PC-9 (cell line): ENCODE measurements around the gene ABTB1. TPM values are rescaled to one million over a fixed set of nuclear protein-coding genes. Genes with fewer than 3 reads are reported as not detected.

Experiments
- BruUV-seq: library from RNA; stranded (reverse); fragments of 400-500 nt; replicated peaks from 2 replicates; lab custom pipeline; 2021; lab: Mats Ljungman, UMichigan
- CTCF ChIA-PET: fragments of 300-600 bp; sonication (Branson Sonifier 250); formaldehyde crosslinking; loops from one replicate; lab custom pipeline; 2022; ENCODE audit warnings: antibody characterized with exemption; lab: Charles Lee
- POLR2A ChIA-PET: fragments of 300-600 bp; sonication (Branson Sonifier 250); formaldehyde crosslinking; loops from one replicate; lab custom pipeline; 2022; ENCODE audit warnings: antibody characterized with exemption; ENCODE audit not compliant: unreplicated experiment; lab: Charles Lee
- DNase-seq, 2 experiments: peaks; one replicate each; pipeline versions ENCODE4 v3.0.0 to v3.0.0-alpha.2; 2015 to 2022; ENCODE audit warnings: mixed read lengths in 1 of 2
- H2AFZ ChIP-seq: fragments of 200-600 bp; sonication (generic); 2 replicates; pipeline ENCODE4 v1.8.1; 2017; ENCODE audit warnings: antibody characterized with exemption
- H3F3A ChIP-seq: fragments of 200-600 bp; sonication (generic); 2 replicates; pipeline ENCODE4 v1.8.1; 2017; ENCODE audit warnings: antibody characterized with exemption, mild to moderate bottlenecking, low read depth; ENCODE audit not compliant: insufficient read depth
- H3K27ac ChIP-seq: fragments of 200-600 bp; sonication (generic); 2 replicates; pipeline ENCODE4 v1.6.1; 2016; ENCODE audit warnings: mixed run types
- H3K27me3 ChIP-seq: fragments of 200-600 bp; sonication (generic); 2 replicates; pipeline ENCODE4 v1.6.1; 2016; ENCODE audit warnings: low read depth, mixed run types; ENCODE audit not compliant: insufficient read depth
- H3K36me3 ChIP-seq: fragments of 200-600 bp; sonication (generic); 2 replicates; pipeline ENCODE4 v1.6.1; 2016; ENCODE audit warnings: low read depth, mixed run types
- H3K4me1 ChIP-seq: fragments of 200-600 bp; sonication (generic); replicated peaks from 2 replicates; pipeline ENCODE4 v1.6.1; 2016; ENCODE audit warnings: mixed run types; ENCODE audit not compliant: insufficient read depth
- H3K4me2 ChIP-seq: fragments of 200-600 bp; sonication (generic); 2 replicates; pipeline ENCODE4 v1.6.1; 2017; ENCODE audit warnings: mixed run types
- H3K4me3 ChIP-seq: fragments of 200-600 bp; sonication (generic); 2 replicates; pipeline ENCODE4 v1.6.1; 2016; ENCODE audit warnings: mixed run types
- H3K79me2 ChIP-seq: fragments of 200-600 bp; sonication (generic); 2 replicates; pipeline ENCODE4 v1.6.1; 2017; ENCODE audit warnings: low read depth, mixed run types
- H3K9me2 ChIP-seq: fragments of 200-600 bp; sonication (generic); 2 replicates; pipeline ENCODE4 v1.8.1; 2017; ENCODE audit warnings: mild to moderate bottlenecking; ENCODE audit not compliant: insufficient read depth
- H3K9me3 ChIP-seq: fragments of 200-600 bp; sonication (generic); 2 replicates; pipeline ENCODE4 v1.8.1; 2016; ENCODE audit warnings: low read depth; ENCODE audit not compliant: insufficient read depth
- H4K20me1 ChIP-seq: fragments of 200-600 bp; sonication (generic); 2 replicates; pipeline ENCODE4 v1.8.1; 2017; ENCODE audit not compliant: insufficient read depth
- EZH2 ChIP-seq: fragments of 200-600 bp; sonication (generic); IDR thresholded peaks from 2 replicates; pipeline ENCODE4 v1.8.0; 2017; ENCODE audit warnings: antibody characterized with exemption, low read depth
- intact Hi-C: fragments of 100-400 bp; cut with micrococcal nuclease; formaldehyde crosslinking; loops from one replicate; pipeline ENCODE4 v1.10.0; 2022; ENCODE audit not compliant: unreplicated experiment
- total RNA-seq: library from RNA; stranded (reverse); gene quantifications from 2 replicates; pipeline ENCODE4 v1.2.3, GENCODE V29; 2021
- TF ChIP-seq, protein P1 (sequence below): fragments of 200-600 bp; sonication (generic); conservative IDR thresholded peaks from 2 replicates; pipeline ENCODE4 v1.6.1; 2017; ENCODE audit warnings: mixed run types, antibody characterized with exemption, mild to moderate bottlenecking, moderate library complexity

Gene ABTB1
- total RNA-seq, 1 experiment from 2014 or later, result 39.1 TPM

DNA sequence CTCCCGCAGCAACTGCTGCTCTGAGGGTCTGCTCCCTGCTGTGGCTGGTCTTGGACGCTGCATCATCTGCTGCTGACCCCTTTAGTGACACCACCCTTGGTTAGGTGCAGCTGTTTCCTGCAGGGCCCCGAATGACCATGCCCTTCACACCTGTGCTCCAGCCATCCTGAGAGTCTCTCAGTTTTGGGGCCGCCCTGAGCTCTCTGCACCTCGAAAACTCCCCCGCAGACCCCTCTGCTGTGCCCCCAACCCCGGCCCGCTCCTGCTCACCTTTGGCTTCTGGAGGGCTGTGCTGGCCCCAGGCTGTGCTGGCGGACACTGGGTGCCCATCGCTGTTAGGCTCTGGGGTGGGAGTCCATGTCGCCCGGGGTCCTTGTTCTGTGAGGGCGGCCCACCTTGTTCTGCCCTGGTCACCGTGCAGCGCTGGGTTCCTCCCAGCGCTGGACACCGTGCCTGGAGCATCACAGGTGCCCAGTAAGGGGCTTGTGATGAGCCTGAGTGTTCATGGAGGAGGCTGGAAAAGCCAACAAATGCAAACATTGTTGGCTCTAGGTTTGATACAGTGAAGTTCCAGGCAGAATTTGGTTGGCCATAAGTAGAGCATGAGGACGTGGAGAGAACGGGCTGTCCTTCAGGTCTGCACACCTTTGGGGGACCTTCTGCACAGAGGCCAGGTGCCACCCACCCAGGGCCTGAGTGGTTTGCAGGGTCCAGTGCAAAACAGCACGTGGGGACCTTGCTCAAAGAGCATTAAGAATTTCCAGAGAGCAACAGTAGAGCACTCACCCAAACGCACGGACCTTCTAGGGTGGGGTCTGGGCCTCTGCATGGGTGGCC, 12.3 kb downstream of the ABTB1 start:
- Histone ChIP-seq H3K4me1 (peaks cover 10% of the 10 kb centered on the region), H3K27ac (no peak overlapping the region), H3K4me2 (no peak overlapping the region), H3K9me2 (no peaks in the 10 kb centered on the region), H2AFZ (no peak overlapping the region), H3K27me3 (no peaks in the 10 kb centered on the region), H4K20me1 (no peaks in the 10 kb centered on the region), H3F3A (peaks cover 14% of the 10 kb centered on the region), H3K79me2 (no peaks in the 10 kb centered on the region), H3K36me3 (no peaks in the 10 kb centered on the region), H3K4me3 (no peak overlapping the region), H3K9me3 (no peaks in the 10 kb centered on the region)
- no peak for DNase-seq
- TF ChIP-seq, protein P1, sequence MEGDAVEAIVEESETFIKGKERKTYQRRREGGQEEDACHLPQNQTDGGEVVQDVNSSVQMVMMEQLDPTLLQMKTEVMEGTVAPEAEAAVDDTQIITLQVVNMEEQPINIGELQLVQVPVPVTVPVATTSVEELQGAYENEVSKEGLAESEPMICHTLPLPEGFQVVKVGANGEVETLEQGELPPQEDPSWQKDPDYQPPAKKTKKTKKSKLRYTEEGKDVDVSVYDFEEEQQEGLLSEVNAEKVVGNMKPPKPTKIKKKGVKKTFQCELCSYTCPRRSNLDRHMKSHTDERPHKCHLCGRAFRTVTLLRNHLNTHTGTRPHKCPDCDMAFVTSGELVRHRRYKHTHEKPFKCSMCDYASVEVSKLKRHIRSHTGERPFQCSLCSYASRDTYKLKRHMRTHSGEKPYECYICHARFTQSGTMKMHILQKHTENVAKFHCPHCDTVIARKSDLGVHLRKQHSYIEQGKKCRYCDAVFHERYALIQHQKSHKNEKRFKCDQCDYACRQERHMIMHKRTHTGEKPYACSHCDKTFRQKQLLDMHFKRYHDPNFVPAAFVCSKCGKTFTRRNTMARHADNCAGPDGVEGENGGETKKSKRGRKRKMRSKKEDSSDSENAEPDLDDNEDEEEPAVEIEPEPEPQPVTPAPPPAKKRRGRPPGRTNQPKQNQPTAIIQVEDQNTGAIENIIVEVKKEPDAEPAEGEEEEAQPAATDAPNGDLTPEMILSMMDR, result no peak
- no peak for TF ChIP-seq EZH2
- no TSS peak for BruUV-seq
- intact Hi-C loops, result no loop called here
- POLR2A ChIA-PET, result no interaction called here
- CTCF ChIA-PET, result no interaction called here

DNA sequence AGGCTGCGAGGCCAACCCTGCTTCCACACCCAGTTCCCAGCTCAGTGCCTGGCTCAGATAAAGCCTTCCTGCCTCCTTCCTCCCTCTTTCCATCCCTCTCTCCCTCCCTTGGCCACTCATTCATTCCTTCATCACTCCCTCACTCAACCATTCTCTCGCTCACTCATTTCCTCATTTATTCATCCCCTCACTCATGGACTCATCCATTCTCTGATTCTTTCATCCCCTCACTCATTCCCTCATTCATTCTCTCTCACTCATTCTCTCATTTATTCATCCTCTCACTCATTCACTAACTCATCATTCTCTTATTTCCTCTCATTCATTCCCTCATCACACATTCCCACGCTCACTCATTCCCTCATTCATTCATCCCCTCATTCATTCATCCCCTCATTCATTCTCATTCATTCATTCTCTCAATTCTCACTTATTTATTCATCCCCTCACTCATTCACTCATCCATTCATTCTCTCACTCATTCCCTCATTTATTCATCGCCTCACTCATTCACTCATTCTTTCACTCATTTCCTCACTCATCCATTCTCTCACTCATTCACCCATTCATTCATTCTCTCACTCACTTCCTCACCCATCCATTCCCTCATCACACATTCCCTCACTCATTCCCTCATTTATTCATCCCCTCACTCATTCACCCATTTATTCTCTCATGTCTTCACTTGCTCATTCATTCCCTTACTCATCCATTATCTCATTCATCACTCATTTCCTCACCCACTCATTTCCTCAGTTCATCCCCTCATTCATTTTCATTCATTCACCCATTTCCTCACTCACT, 13.2 kb downstream of the ABTB1 start:
- Histone ChIP-seq H3K9me2 (no peaks in the 10 kb centered on the region), H3F3A (peaks cover 21% of the 10 kb centered on the region), H4K20me1 (no peaks in the 10 kb centered on the region), H2AFZ (no peak overlapping the region), H3K79me2 (no peaks in the 10 kb centered on the region), H3K4me3 (no peak overlapping the region), H3K27ac (no peak overlapping the region), H3K36me3 (no peaks in the 10 kb centered on the region), H3K4me2 (no peak overlapping the region), H3K27me3 (no peaks in the 10 kb centered on the region), H3K9me3 (no peaks in the 10 kb centered on the region), H3K4me1 (peaks cover 18% of the 10 kb centered on the region)
- DNase-seq, result no peak
- CTCF ChIA-PET, result no interaction called here
- intact Hi-C loops, result no loop called here
- no peak for TF ChIP-seq EZH2
- TF ChIP-seq, protein P1, result no peak
- BruUV-seq, result no TSS peak
- POLR2A ChIA-PET, result no interaction called here

DNA sequence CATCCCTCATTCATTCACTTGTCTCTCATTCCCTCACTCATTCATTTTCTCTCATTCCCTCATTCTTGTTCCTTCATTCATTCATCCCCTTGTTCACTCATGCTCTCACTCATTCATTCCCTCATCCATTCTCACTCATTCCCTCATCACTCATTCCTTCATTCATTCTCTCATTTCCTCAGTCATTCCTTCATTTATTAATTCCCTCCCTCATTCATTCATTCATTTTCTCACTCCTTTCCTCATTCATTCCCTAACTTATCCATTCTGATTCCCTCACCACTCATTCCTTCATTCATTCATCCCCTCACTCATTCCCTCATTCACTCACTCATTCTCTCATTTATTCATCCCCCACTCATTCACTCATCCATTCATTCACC, 13.8 kb downstream of the ABTB1 start:
- no peak overlapping the region for H3K4me3 ChIP-seq
- CTCF ChIA-PET, result no interaction called here
- H3K36me3 ChIP-seq, result no peaks in the 10 kb centered on the region
- no peak overlapping the region for H3K27ac ChIP-seq
- no peak overlapping the region for H3K4me2 ChIP-seq
- intact Hi-C loops, result no loop called here
- H3K4me1 ChIP-seq, result peaks cover 23% of the 10 kb centered on the region
- TF ChIP-seq, protein P1, result no peak
- no peak for TF ChIP-seq EZH2
- peaks cover 24% of the 10 kb centered on the region for H3F3A ChIP-seq
- no peak for DNase-seq
- H3K9me2 ChIP-seq, result no peaks in the 10 kb centered on the region
- H3K27me3 ChIP-seq, result no peaks in the 10 kb centered on the region
- H3K9me3 ChIP-seq, result no peaks in the 10 kb centered on the region
- POLR2A ChIA-PET, result no interaction called here
- no peaks in the 10 kb centered on the region for H4K20me1 ChIP-seq
- H3K79me2 ChIP-seq, result no peaks in the 10 kb centered on the region
- no peak overlapping the region for H2AFZ ChIP-seq
- no TSS peak for BruUV-seq
